ENCODE measurements around the gene DPP9. TPM values are rescaled to one million over a fixed set of nuclear protein-coding genes. Genes with fewer than 3 reads are reported as not detected.

DPP9 gene
- total RNA-seq, 1 donor from 2014 or later = 42.9 TPM

DNA sequence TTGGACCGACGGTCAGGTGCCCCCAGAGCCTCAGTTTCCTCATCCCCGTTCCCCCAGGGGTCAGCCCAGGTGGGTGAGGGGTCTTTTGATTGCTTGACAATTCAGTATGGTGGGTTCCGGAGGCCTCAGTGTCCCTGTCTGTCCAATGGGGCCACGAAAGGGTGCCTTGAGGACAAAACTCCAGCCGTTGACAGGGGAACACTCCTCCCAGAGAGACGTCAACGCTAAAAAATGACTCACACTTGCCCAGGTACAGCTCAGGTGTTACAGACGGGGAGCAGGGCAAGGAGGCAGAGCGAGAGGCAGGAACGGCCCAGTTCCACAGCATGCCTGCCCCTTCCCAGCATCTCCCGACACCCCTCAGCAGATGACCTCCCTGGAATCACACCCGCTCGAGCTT is 82.5 kb downstream of the DPP9 start:
- TF ChIP-seq, protein P1, sequence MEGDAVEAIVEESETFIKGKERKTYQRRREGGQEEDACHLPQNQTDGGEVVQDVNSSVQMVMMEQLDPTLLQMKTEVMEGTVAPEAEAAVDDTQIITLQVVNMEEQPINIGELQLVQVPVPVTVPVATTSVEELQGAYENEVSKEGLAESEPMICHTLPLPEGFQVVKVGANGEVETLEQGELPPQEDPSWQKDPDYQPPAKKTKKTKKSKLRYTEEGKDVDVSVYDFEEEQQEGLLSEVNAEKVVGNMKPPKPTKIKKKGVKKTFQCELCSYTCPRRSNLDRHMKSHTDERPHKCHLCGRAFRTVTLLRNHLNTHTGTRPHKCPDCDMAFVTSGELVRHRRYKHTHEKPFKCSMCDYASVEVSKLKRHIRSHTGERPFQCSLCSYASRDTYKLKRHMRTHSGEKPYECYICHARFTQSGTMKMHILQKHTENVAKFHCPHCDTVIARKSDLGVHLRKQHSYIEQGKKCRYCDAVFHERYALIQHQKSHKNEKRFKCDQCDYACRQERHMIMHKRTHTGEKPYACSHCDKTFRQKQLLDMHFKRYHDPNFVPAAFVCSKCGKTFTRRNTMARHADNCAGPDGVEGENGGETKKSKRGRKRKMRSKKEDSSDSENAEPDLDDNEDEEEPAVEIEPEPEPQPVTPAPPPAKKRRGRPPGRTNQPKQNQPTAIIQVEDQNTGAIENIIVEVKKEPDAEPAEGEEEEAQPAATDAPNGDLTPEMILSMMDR (conservative IDR thresholded peaks at IDR 0.05) = no peak
- no peak for DNase-seq (ENCODE audit: extremely low spot score, unreplicated experiment)
- no peak overlapping the region for H3K4me3 Mint-ChIP-seq
- no peaks in the 10 kb centered on the region for H3K27me3 Mint-ChIP-seq
- H3K4me1 Mint-ChIP-seq (ENCODE audit: unreplicated experiment) = peaks cover 3% of the 10 kb centered on the region
- no peaks in the 10 kb centered on the region for H3K9me3 Mint-ChIP-seq
- H3K36me3 Mint-ChIP-seq = no peaks in the 10 kb centered on the region
- H3K27ac Mint-ChIP-seq = no peak overlapping the region

DNA sequence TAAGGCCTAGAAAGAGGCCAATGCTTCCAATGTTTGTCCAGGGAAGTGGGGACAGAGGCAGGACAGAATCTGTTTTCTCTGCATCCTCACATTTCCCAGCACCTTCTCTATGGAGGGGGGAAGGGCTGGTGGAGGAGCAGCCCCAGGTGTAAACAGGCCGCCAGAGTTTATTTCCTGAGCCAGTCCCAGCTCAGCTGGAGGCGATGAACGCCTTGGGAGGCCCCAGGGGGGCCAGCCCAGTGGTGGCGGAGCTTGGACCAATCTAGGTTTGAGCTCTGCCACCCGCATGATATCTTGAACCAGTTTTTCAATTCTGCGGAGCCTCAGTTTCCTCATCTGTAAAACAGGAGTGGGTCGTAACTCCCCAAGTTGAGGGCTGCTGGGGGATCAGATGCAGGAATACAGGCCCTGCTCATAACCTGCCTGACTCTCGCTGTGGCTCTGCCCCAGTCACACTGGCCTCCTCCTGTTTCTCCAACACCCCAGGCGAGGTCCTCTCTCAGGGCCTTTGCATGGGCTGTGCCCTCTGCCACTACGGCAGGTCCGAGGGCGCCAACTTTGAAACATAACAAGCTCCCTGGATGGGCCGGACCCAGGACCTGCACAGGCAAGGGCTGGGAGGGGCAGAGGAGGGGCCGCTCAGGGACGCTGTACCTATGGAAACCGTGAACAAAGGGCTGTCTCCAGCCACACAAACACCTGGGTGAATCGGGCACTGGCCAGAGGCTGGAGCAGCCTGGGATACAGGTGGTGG is 83.2 kb downstream of the DPP9 start:
- Mint-ChIP-seq H3K4me3 (peak overlapping the region; percentile 94), H3K4me1 (ENCODE audit: unreplicated experiment) (peaks cover 3% of the 10 kb centered on the region), H3K9me3 (no peaks in the 10 kb centered on the region), H3K27ac (no peak overlapping the region), H3K36me3 (no peaks in the 10 kb centered on the region), H3K27me3 (no peaks in the 10 kb centered on the region)
- TF ChIP-seq, protein P1 (conservative IDR thresholded peaks at IDR 0.05) = no peak
- DNase-seq (ENCODE audit: extremely low spot score, unreplicated experiment) = no peak

DNA sequence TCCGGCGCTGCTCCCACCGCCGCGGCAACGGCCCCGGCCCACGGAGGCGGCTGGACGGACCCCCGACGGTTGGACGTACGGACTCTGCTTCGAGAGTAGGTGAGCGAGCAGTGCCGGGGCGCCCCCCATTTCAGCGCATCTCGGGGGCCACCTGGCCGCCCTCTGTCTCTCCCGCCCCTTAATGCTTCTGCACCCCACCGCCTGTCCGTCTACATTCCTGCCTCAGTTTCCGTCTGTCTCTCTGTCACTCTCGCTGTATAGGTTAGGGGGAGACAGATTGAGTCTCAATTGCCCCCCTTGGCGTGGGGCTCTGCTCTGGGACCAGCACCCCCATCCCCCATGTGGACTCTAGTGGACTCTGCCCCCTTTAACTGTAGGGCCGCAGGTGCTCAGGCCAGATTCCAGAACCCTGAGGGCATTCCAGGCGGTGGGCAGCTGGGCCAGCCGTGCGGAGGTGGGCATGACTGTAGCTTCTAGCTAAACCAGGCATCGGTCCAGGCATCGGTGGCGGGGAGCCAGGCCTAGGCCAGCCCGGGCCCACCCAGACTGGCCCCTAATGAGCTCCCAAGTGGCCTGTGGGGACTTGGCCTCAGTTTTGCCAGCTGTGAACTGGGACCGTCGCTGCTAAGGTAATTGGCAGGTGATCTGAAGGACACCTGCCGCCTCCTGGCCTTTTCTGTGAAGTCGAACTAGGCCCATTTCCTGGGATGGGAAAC is 84.0 kb downstream of the DPP9 start:
- no peaks in the 10 kb centered on the region for H3K27me3 Mint-ChIP-seq
- H3K9me3 Mint-ChIP-seq = no peaks in the 10 kb centered on the region
- H3K4me1 Mint-ChIP-seq (ENCODE audit: unreplicated experiment) = peaks cover 3% of the 10 kb centered on the region
- peak overlapping the region; percentile 66 for H3K27ac Mint-ChIP-seq
- H3K36me3 Mint-ChIP-seq = no peaks in the 10 kb centered on the region
- H3K4me3 Mint-ChIP-seq = peak overlapping the region; percentile 94
- DNase-seq (ENCODE audit: extremely low spot score, unreplicated experiment) = no peak
- TF ChIP-seq, protein P1 (conservative IDR thresholded peaks at IDR 0.05) = no peak

DNA sequence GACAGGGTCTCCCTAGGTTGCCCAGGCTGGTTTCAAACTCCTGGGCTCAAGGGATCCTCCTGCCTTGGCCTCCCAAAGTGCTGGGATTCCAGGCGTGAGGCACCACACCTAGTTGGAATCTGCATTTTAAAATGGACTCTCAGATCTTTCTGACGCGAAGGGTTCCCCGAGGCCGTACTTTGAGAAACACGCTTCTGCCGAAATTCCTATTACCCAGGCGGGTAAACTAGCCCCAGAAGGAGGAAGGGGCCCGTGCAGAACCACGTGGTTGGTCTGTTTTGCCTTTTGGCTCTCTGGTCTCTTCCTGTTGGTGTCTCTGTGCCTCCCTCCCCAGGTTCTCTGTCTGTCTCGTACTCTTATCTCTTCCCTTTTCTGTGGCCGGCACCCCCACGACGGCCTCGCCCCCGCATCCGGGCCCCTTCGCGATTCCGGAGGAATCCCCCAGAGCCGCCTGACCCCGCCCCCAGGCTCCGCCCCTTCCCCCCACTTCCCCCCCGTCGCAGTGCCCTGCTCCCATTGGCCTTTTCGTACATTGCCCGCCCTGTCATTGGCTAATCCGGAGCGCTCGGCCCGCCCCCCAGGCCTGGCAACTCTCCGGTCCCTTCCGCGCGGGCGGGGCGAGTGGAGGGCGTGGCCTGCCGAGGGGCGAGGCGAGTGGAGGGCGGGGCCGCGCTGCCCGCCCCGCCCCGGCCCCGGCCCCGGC is 84.7 kb downstream of the DPP9 start, which contains the start of gene TNFAIP8L1:
Gene TNFAIP8L1 (plus strand): TSS at position 689 of the 703 bp plus-strand sequence. CDS start 12,354 bp downstream, outside the sequence.
- H3K9me3 Mint-ChIP-seq = no peaks in the 10 kb centered on the region
- peak within 1 kb of the TSS; percentile 76 for H3K27ac Mint-ChIP-seq
- TF ChIP-seq, protein P1 (conservative IDR thresholded peaks at IDR 0.05) = no peak
- peak within 1 kb of the TSS; percentile 94 for H3K4me3 Mint-ChIP-seq
- DNase-seq (ENCODE audit: extremely low spot score, unreplicated experiment) = peak; percentile 99
- H3K27me3 Mint-ChIP-seq = no peaks in the 10 kb centered on the region
- H3K36me3 Mint-ChIP-seq = no peaks in the 10 kb centered on the region
- H3K4me1 Mint-ChIP-seq (ENCODE audit: unreplicated experiment) = peaks cover 3% of the 10 kb centered on the region

DNA sequence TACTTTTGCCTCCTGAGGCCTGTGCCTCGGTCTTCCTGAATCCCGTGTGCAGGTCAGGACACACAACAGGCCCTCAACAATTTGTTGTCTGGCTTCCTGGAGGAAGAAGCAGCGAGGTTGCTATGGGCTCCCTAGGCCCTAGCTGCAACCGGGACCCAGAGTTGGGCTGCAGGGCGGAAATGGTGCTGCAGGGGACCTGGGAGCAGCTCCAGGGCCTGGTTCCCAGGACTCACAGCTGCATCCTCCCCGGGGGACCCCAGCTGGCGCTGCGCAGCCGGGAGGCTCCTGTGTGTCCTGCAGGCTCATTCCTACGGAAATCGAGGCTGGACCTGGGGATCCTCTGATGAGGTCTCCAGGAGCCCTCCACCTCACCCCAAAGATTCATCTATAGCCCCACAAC is 85.3 kb downstream of the DPP9 start:
- no peak for DNase-seq (ENCODE audit: extremely low spot score, unreplicated experiment)
- Mint-ChIP-seq H3K4me3 (no peak overlapping the region), H3K36me3 (no peaks in the 10 kb centered on the region), H3K4me1 (ENCODE audit: unreplicated experiment) (peaks cover 6% of the 10 kb centered on the region), H3K27ac (no peak overlapping the region), H3K9me3 (no peaks in the 10 kb centered on the region), H3K27me3 (peaks cover 1% of the 10 kb centered on the region)
- TF ChIP-seq, protein P1 (conservative IDR thresholded peaks at IDR 0.05) = no peak
